SK-N-SH treated with all-trans-retinoic acid at 6 μM for 48 hours (cell line): ENCODE data around the gene SOX13.

Source experiments
- ATAC-seq: fragments of 200-7000 bp; cut with Tn5 transposase; 3 replicates; pipeline ENCODE4 v1.9.1; 2020; ENCODE audit warnings: mild to moderate bottlenecking, moderate library complexity
- ARNTL ChIP-seq: fragments of 450-650 bp; formaldehyde crosslinking; IDR thresholded peaks from 2 replicates; pipeline ENCODE4 v1.5.0; 2020; ENCODE audit warnings: low read depth, mild to moderate bottlenecking, moderate library complexity, borderline replicate concordance
- CREB5 ChIP-seq: fragments of 250-450 bp; sonication (Bioruptor Pico); IDR thresholded peaks from 2 replicates; pipeline ENCODE4 v1.5.1; 2020; ENCODE audit warnings: low read depth, mild to moderate bottlenecking, moderate library complexity
- CSDC2 ChIP-seq: fragments of 250-450 bp; sonication (Bioruptor Pico); IDR thresholded peaks from 2 replicates; pipeline ENCODE4 v1.5.0; 2020; ENCODE audit warnings: mild to moderate bottlenecking, moderate library complexity
- CSRNP3 ChIP-seq: fragments of 250-450 bp; sonication (Bioruptor Pico); IDR thresholded peaks from 2 replicates; pipeline ENCODE4 v1.5.1; 2021; ENCODE audit warnings: mild to moderate bottlenecking, moderate library complexity
- ESRRG ChIP-seq: fragments of 250-450 bp; sonication (Bioruptor Pico); IDR thresholded peaks from 2 replicates; pipeline ENCODE4 v1.6.1; 2021; ENCODE audit warnings: mild to moderate bottlenecking
- GLIS3 ChIP-seq: fragments of 250-450 bp; sonication (Bioruptor Pico); IDR thresholded peaks from 2 replicates; pipeline ENCODE4 v1.5.0; 2020; ENCODE audit warnings: mild to moderate bottlenecking, moderate library complexity
- ISL1 ChIP-seq: fragments of 250-450 bp; sonication (Bioruptor Pico); IDR thresholded peaks from 2 replicates; pipeline ENCODE4 v2.1.2; 2022; ENCODE audit warnings: mild to moderate bottlenecking, moderate library complexity
- OSR1 ChIP-seq: fragments of 250-450 bp; sonication (Bioruptor Pico); IDR thresholded peaks from 2 replicates; pipeline ENCODE4 v1.8.0; 2022; ENCODE audit warnings: moderate library complexity, mild to moderate bottlenecking, inconsistent platforms
- PPARA ChIP-seq: fragments of 250-450 bp; sonication (Bioruptor Pico); IDR thresholded peaks from 2 replicates; pipeline ENCODE4 v1.5.0; 2020; ENCODE audit warnings: mild to moderate bottlenecking, borderline replicate concordance
- RARB ChIP-seq: fragments of 250-450 bp; sonication (Bioruptor Pico); IDR thresholded peaks from 2 replicates; pipeline ENCODE4 v1.8.0; 2021; ENCODE audit warnings: mild to moderate bottlenecking, moderate library complexity
- SNAI2 ChIP-seq: fragments of 250-450 bp; sonication (Bioruptor Pico); IDR thresholded peaks from 2 replicates; pipeline ENCODE4 v1.5.0; 2020; ENCODE audit warnings: mild to moderate bottlenecking, moderate library complexity
- TCF4 ChIP-seq: fragments of 250-450 bp; sonication (Bioruptor Pico); IDR thresholded peaks from 2 replicates; pipeline ENCODE4 v1.8.0; 2021; ENCODE audit warnings: mild to moderate bottlenecking, moderate library complexity, borderline replicate concordance
- TOX ChIP-seq: fragments of 250-450 bp; sonication (Bioruptor Pico); IDR thresholded peaks from 2 replicates; pipeline ENCODE4 v1.8.0; 2021; ENCODE audit warnings: mild to moderate bottlenecking, moderate library complexity, borderline replicate concordance
- TSHZ2 ChIP-seq: fragments of 250-450 bp; sonication (Bioruptor Pico); IDR thresholded peaks from 2 replicates; pipeline ENCODE4 v1.5.0; 2020; ENCODE audit warnings: mild to moderate bottlenecking, moderate library complexity
- ZC3H10 ChIP-seq: fragments of 250-450 bp; sonication (Bioruptor Pico); IDR thresholded peaks from 2 replicates; pipeline ENCODE4 v1.5.1; 2021; ENCODE audit warnings: mild to moderate bottlenecking, moderate library complexity
- ZFP3 ChIP-seq: fragments of 250-450 bp; sonication (Bioruptor Pico); IDR thresholded peaks from 2 replicates; pipeline ENCODE4 v1.5.0; 2020; ENCODE audit warnings: mild to moderate bottlenecking, moderate library complexity
- ZFP30 ChIP-seq: fragments of 450-650 bp; formaldehyde crosslinking; IDR thresholded peaks from 2 replicates; pipeline ENCODE4 v1.5.0; 2022; ENCODE audit warnings: mild to moderate bottlenecking, moderate library complexity
- ZNF8 ChIP-seq: fragments of 450-650 bp; formaldehyde crosslinking; IDR thresholded peaks from 2 replicates; pipeline ENCODE4 v1.5.0; 2020; ENCODE audit warnings: mild to moderate bottlenecking, moderate library complexity
- TF ChIP-seq, protein P1 (sequence below): fragments of 250-450 bp; sonication (Bioruptor Pico); IDR thresholded peaks from 2 replicates; pipeline ENCODE4 v1.8.0; 2021; ENCODE audit warnings: low read depth, mild to moderate bottlenecking, moderate library complexity, borderline replicate concordance
- TF ChIP-seq, protein P2 (sequence below): fragments of 250-450 bp; sonication (Bioruptor Pico); IDR thresholded peaks from 2 replicates; pipeline ENCODE4 v1.8.0; 2020; ENCODE audit warnings: mild to moderate bottlenecking, moderate library complexity, borderline replicate concordance

The SOX13 gene

DNA sequence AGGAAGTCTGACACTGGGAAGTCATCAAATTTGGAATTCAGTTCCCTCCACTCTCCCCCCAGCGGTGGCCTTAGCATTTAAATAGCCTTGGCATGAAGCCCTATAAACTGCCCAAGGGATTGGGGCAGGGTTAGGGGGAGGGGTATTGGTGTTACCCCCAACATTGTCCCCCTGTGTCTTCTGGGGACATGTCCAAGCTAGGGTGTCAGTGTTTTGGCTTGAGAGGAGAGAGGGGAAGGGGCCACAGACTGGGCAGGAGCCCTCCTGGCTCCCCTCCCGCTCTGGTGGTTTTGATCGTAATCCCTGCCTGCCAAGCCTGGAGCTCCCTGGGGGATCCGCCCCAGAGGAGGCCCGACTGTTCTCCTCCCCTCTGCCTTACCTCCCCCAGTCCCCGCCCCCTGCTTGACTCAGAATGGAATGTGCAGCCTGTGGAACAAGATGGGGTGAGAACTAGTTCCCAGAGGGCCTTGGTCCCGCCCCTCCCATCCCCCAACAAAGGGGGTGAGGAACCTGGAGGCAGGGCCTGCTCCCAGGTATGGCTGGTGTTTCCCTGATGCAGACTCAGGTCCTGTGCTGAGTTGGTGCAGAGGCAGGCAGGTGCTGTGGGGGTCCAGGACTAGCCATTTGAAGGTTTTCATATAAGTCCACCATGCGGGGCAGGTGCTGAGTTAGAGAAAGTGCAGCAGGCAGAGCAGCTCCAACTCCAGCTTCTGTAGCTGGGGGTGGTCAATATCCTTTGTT is 7.4 kb downstream of the SOX13 start:
- peak; percentile 95 for ATAC-seq
- TF ChIP-seq RARB (CRISPR knock-in tag) (no peak), ZNF8 (CRISPR knock-in tag) (no peak), CREB5 (no peak), ZFP30 (CRISPR knock-in tag) (no peak), ISL1 (CRISPR knock-in tag) (no peak), CSRNP3 (no peak), CSDC2 (CRISPR knock-in tag) (no peak), ZC3H10 (no peak), TSHZ2 (CRISPR knock-in tag) (no peak), OSR1 (no peak), ZFP3 (no peak), ESRRG (CRISPR knock-in tag) (no peak), GLIS3 (CRISPR knock-in tag) (no peak), PPARA (no peak), TOX (CRISPR knock-in tag) (no peak), TCF4 (no peak), SNAI2 (CRISPR knock-in tag) (no peak)
- TF ChIP-seq, protein P1, sequence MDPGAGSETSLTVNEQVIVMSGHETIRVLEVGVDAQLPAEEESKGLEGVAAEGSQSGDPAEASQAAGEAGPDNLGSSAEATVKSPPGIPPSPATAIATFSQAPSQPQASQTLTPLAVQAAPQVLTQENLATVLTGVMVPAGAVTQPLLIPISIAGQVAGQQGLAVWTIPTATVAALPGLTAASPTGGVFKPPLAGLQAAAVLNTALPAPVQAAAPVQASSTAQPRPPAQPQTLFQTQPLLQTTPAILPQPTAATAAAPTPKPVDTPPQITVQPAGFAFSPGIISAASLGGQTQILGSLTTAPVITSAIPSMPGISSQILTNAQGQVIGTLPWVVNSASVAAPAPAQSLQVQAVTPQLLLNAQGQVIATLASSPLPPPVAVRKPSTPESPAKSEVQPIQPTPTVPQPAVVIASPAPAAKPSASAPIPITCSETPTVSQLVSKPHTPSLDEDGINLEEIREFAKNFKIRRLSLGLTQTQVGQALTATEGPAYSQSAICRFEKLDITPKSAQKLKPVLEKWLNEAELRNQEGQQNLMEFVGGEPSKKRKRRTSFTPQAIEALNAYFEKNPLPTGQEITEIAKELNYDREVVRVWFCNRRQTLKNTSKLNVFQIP, result no peak
- TF ChIP-seq, protein P2, sequence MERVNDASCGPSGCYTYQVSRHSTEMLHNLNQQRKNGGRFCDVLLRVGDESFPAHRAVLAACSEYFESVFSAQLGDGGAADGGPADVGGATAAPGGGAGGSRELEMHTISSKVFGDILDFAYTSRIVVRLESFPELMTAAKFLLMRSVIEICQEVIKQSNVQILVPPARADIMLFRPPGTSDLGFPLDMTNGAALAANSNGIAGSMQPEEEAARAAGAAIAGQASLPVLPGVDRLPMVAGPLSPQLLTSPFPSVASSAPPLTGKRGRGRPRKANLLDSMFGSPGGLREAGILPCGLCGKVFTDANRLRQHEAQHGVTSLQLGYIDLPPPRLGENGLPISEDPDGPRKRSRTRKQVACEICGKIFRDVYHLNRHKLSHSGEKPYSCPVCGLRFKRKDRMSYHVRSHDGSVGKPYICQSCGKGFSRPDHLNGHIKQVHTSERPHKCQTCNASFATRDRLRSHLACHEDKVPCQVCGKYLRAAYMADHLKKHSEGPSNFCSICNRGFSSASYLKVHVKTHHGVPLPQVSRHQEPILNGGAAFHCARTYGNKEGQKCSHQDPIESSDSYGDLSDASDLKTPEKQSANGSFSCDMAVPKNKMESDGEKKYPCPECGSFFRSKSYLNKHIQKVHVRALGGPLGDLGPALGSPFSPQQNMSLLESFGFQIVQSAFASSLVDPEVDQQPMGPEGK, result no peak

DNA sequence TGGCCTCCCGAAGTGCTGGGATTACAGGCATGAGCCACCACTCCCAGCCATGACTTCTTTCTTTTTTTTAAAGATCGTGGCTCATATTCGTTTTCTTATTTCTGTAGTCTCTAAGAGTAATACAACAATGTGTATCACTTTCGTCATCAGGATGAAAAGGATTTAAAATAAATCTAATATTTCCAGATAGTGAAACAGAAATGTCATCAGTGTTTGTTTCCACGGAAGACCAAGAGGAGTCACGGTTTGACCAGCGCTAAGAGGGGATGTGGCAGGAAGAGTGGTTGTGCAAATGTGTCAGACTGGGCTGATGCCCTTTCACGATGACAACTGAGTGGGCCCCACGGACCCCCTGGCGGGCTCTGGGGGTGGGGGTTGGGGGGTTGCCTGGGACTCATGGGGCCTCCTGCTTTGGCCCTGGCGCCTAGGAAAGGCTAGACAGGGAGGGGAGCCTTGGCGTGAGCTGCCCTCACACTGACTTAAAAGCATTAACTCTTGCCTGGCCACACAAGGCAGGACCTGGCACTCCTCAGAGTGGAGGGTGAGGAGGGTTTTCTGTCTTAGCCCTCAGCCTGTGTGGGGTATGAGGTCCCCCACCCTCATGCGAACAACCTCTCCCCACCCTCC is 8.4 kb downstream of the SOX13 start:
- no peak for ATAC-seq
- TF ChIP-seq OSR1 (no peak), ARNTL (CRISPR knock-in tag) (no peak), CSDC2 (CRISPR knock-in tag) (no peak), PPARA (no peak), TSHZ2 (CRISPR knock-in tag) (no peak), CREB5 (no peak)
- TF ChIP-seq, protein P1, result no peak
